Right lobe of liver (tissue), 6 donors: ENCODE measurements around the gene CYB561D1. TPM values are rescaled to one million over a fixed set of nuclear protein-coding genes. Genes with fewer than 3 reads are reported as not detected.

ENCODE experiments used
- ATAC-seq, 4 donors: fragments of 200-7000 bp; cut with Tn5 transposase; one replicate each; pipeline ENCODE4 v1.9.1; 2020; ENCODE audit warnings: mild to moderate bottlenecking in 4 of 4, moderate library complexity in 4 of 4
- DNase-seq, 3 donors: peaks; one replicate each; pipeline ENCODE4 v3.0.0-alpha.2; 2020
- H3K27ac ChIP-seq, 3 donors: fragments of 200-600 bp; one replicate each; pipeline ENCODE4 v1.8.0; 2022
- H3K27me3 ChIP-seq, 2 donors: fragments of 200-600 bp; one replicate each; pipeline ENCODE4 v1.8.0; 2022
- H3K36me3 ChIP-seq, 4 donors: fragments of 200-600 bp; sonication (generic) in 1 of 4; one replicate each; pipeline versions ENCODE4 v1.5.1 to v1.8.0; 2017 to 2022; ENCODE audit warnings: control low read depth in 1 of 4
- H3K4me1 ChIP-seq, 4 donors: fragments of 200-600 bp; sonication (generic) in 1 of 4; one replicate each; pipeline versions ENCODE4 v1.5.1 to v1.8.0; 2017 to 2022; ENCODE audit warnings: control low read depth in 1 of 4
- H3K4me3 ChIP-seq, 3 donors: fragments of 200-600 bp; one replicate each; pipeline ENCODE4 v1.8.0; 2022
- H3K9me3 ChIP-seq, 4 donors: fragments of 200-600 bp; sonication (generic) in 1 of 4; one replicate each; pipeline versions ENCODE4 v1.5.1 to v1.8.0; 2017 to 2022; ENCODE audit warnings: control low read depth in 1 of 4
- CTCF ChIP-seq, 4 donors: fragments of 200-600 bp in 3 of 4; fragments of 450-650 bp in 1 of 4; IDR thresholded peaks; one replicate each; pipeline versions ENCODE4 v1.5.1 to v1.8.0; 2016 to 2022; ENCODE audit warnings: antibody characterized with exemption in 4 of 4, mild to moderate bottlenecking in 2 of 4
- POLR2A ChIP-seq: fragments of 450-650 bp; IDR thresholded peaks from one replicate; pipeline ENCODE4 v1.6.1; 2017; ENCODE audit warnings: antibody characterized with exemption, mild to moderate bottlenecking
- WGBS: methylation state at CpG from one replicate; pipeline ENCODE4 v1.1.6; 2018; ENCODE audit warnings: low coverage, low lambda C conversion rate; ENCODE audit not compliant: insufficient coverage; ENCODE audit errors: missing lambda C conversion rate; 5-methylcytosine and 5-hydroxymethylcytosine counted together
- intact Hi-C, 2 donors: fragments of 100-400 bp; cut with DNase I; formaldehyde crosslinking; loops; one replicate each; pipeline versions ENCODE4 v1.11.2 to v1.14.1; 2022
- total RNA-seq, 6 experiments: library from RNA; depleted of rRNA in 2 of 6; stranded (reverse); fragments of >200 nt in 2 of 6; fragmentation: NEBNext Ultra II Directional in 3 of 6; extraction: Animal tissue kit (Norgen Biotek cat#: 25700) in 3 of 6; gene quantifications; one replicate each; pipeline versions ENCODE4 v1.1.0 to v1.2.4, GENCODE V29; 2016 to 2023
- donor health status: DM: no; HTN: yes; CAD: no.
- donor health status: DM: no; HTN: no; CAD: no.
- donor health status: DM: no; HTN: no; CAD: no.
- donor health status: DM: no; HTN: yes; CAD: no.
- donor health status: DM: no; HTN: yes; CAD: no.

CYB561D1 gene
- total RNA-seq, 6 experiments from 2014 or later: 1.5 to 3.1 (median 2.4) TPM

- 87% methylated on average over 2 of the region's 2 CpGs for WGBS
- TF ChIP-seq POLR2A (no peak), CTCF (IDR thresholded peaks at IDR 0.05) (no peak)
- H3K36me3 ChIP-seq: no peaks in the 10 kb centered on the region
- H3K4me3 ChIP-seq: no peak overlapping the region
- DNase-seq (no peak), ATAC-seq (no peak)
- H3K9me3 ChIP-seq: no peaks in the 10 kb centered on the region
- H3K4me1 ChIP-seq: peaks cover 0 to 3% (median 1%) of the 10 kb centered on the region in 4 donors
- no peak overlapping the region for H3K27ac ChIP-seq
- H3K27me3 ChIP-seq: no peaks in the 10 kb centered on the region
- intact Hi-C loops: no loop called here
Measured at GRCh38 chr1:109513110-109513710, 19.3 kb downstream of the CYB561D1 start.

GRCh38 chr1:109514846-109515245, 21.0 kb downstream of the CYB561D1 start:
- Histone ChIP-seq H3K4me1 (peaks cover 0 to 3% (median 1%) of the 10 kb centered on the region in 4 donors), H3K4me3 (no peak overlapping the region), H3K27ac (no peak overlapping the region), H3K9me3 (no peaks in the 10 kb centered on the region), H3K27me3 (no peaks in the 10 kb centered on the region), H3K36me3 (no peaks in the 10 kb centered on the region)
- no peak for ATAC-seq
- intact Hi-C loops: no loop called here
- DNase-seq: no peak
- 42% methylated on average over 3 of the region's 3 CpGs for WGBS
- TF ChIP-seq POLR2A (no peak), CTCF (IDR thresholded peaks at IDR 0.05) (no peak)

GRCh38 chr1:109516872-109517271, 23.0 kb downstream of the CYB561D1 start:
- no peak overlapping the region for H3K4me3 ChIP-seq
- ATAC-seq (no peak), DNase-seq (no peak)
- no peaks in the 10 kb centered on the region for H3K9me3 ChIP-seq
- no peaks in the 10 kb centered on the region for H3K4me1 ChIP-seq
- H3K27me3 ChIP-seq: no peaks in the 10 kb centered on the region
- intact Hi-C loops: no loop called here
- 89% methylated on average over 4 of the region's 5 CpGs for WGBS
- no peak overlapping the region for H3K27ac ChIP-seq
- H3K36me3 ChIP-seq: no peaks in the 10 kb centered on the region
- no peak for TF ChIP-seq CTCF (IDR thresholded peaks at IDR 0.05)
- no peak for TF ChIP-seq POLR2A

GRCh38 chr1:109517337-109517736, 23.4 kb downstream of the CYB561D1 start:
- 87% methylated on average over 5 of the region's 5 CpGs for WGBS
- Histone ChIP-seq H3K27me3 (no peaks in the 10 kb centered on the region), H3K36me3 (no peaks in the 10 kb centered on the region), H3K4me1 (no peaks in the 10 kb centered on the region), H3K9me3 (no peaks in the 10 kb centered on the region), H3K27ac (no peak overlapping the region), H3K4me3 (no peak overlapping the region)
- intact Hi-C loops: no loop called here
- ATAC-seq (no peak), DNase-seq (no peak)
- TF ChIP-seq CTCF (IDR thresholded peaks at IDR 0.05) (no peak), POLR2A (no peak)
